HG03342 (cell line): ENCODE measurements around the gene SLC19A3.

ENCODE experiments used
- ATAC-seq: cut with Tn5 transposase; IDR thresholded peaks from one replicate; pipeline ENCODE4 v1.9.1; 2021; ENCODE audit warnings: mild to moderate bottlenecking, moderate library complexity; ENCODE audit not compliant: unreplicated experiment

SLC19A3 gene

DNA sequence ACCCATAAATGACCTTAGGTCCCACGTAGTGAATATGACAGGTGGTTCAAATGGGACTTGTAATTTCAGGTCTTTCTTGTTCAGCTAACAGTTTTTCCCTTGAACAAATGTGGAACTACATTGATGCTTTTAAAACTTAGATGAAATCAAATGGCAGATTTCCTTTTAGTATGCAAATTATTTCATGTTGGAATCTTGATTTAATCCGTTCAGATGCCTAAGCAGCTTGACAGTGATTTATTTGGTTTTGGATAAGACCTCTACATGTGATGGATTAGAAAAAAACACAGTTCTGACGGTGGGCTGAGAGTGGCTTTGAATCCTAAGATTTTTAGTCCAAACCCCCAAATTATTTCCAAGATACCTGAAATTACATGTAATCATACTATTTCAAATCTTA lies 83.6 kb downstream of the SLC19A3 start:
- no peak for ATAC-seq
